Caco-2 (cell line): ENCODE data around the gene HS3ST1. TPM values are rescaled to one million over a fixed set of nuclear protein-coding genes. Genes with fewer than 3 reads are reported as not detected.

Experiments
- BruUV-seq: library from RNA; stranded (reverse); fragments of 400-500 nt; replicated peaks from 2 replicates; lab custom pipeline; 2021; lab: Mats Ljungman, UMichigan
- CTCF ChIA-PET: fragments of 300-600 bp; sonication (Branson Sonifier 250); formaldehyde crosslinking; loops from one replicate; lab custom pipeline; 2022; ENCODE audit warnings: antibody characterized with exemption; lab: Charles Lee
- POLR2A ChIA-PET: fragments of 300-600 bp; sonication (Branson Sonifier 250); formaldehyde crosslinking; loops from one replicate; lab custom pipeline; 2022; ENCODE audit warnings: antibody characterized with exemption; lab: Charles Lee
- DNase-seq, 2 experiments: peaks; one replicate each; pipeline versions ENCODE4 v3.0.0 to v3.0.0-alpha.2; 2020 to 2022
- H3K27me3 ChIP-seq: replicated peaks from 2 replicates; pipeline ENCODE4 v1.6.0; 2011; ENCODE audit warnings: low read length; ENCODE audit not compliant: control insufficient read depth, insufficient read depth
- H3K36me3 ChIP-seq: 2 replicates; pipeline ENCODE4 v1.5.1; 2011; ENCODE audit warnings: low read length; ENCODE audit not compliant: control insufficient read depth, insufficient read depth
- H3K4me1 ChIP-seq: fragments of 250-450 bp; sonication (Bioruptor Pico); 2 replicates; pipeline ENCODE4 v1.5.1; 2020; ENCODE audit warnings: mild to moderate bottlenecking
- H3K4me3 ChIP-seq: 2 replicates; pipeline ENCODE4 v1.5.1; 2011; ENCODE audit warnings: low read depth, mild to moderate bottlenecking, control low read depth, low read length
- H3K9me3 ChIP-seq: fragments of 250-450 bp; sonication (Bioruptor Pico); 2 replicates; pipeline ENCODE4 v1.5.1; 2020; ENCODE audit warnings: mild to moderate bottlenecking, moderate library complexity
- H3K27ac Mint-ChIP-seq: one replicate; pipeline ENCODE4 v1.8.0; 2022; ENCODE audit warnings: mixed read lengths; ENCODE audit not compliant: unreplicated experiment
- H3K27me3 Mint-ChIP-seq: one replicate; pipeline ENCODE4 v1.8.0; 2022; ENCODE audit warnings: mixed read lengths; ENCODE audit not compliant: insufficient read depth, unreplicated experiment
- H3K36me3 Mint-ChIP-seq: one replicate; pipeline ENCODE4 v1.8.0; 2022; ENCODE audit warnings: mild to moderate bottlenecking, mixed read lengths; ENCODE audit not compliant: insufficient read depth, unreplicated experiment
- H3K4me1 Mint-ChIP-seq: one replicate; pipeline ENCODE4 v1.8.0; 2022; ENCODE audit warnings: low read depth, mixed read lengths; ENCODE audit not compliant: unreplicated experiment
- H3K4me3 Mint-ChIP-seq: one replicate; pipeline ENCODE4 v1.8.0; 2022; ENCODE audit warnings: mild to moderate bottlenecking, moderate library complexity, mixed read lengths; ENCODE audit not compliant: unreplicated experiment
- H3K9me3 Mint-ChIP-seq: one replicate; pipeline ENCODE4 v1.8.0; 2022; ENCODE audit warnings: mixed read lengths; ENCODE audit not compliant: unreplicated experiment
- CTCF ChIP-seq, 2 experiments: fragments of 200-600 bp in 1 of 2; IDR thresholded peaks; 1 replicate in 1 of 2; 2 replicates in 1 of 2; pipeline versions ENCODE4 v1.5.1 to v1.8.0; 2011 to 2022; ENCODE audit warnings: antibody characterized with exemption in 1 of 2, control low read depth in 1 of 2, inconsistent platforms in 1 of 2, low read depth in 1 of 2, low read length in 1 of 2, mild to moderate bottlenecking in 1 of 2, moderate library complexity in 1 of 2; ENCODE audit not compliant: insufficient read depth in 1 of 2, severe bottlenecking in 1 of 2, unreplicated experiment in 1 of 2
- intact Hi-C: fragments of 100-400 bp; cut with micrococcal nuclease; formaldehyde crosslinking; loops from one replicate; pipeline ENCODE4 v1.10.0; 2022; ENCODE audit not compliant: unreplicated experiment
- total RNA-seq: library from RNA; stranded (reverse); gene quantifications from 2 replicates; pipeline ENCODE4 v1.2.3, GENCODE V29; 2022

HS3ST1 gene
- total RNA-seq, 1 experiment from 2014 or later: 4.2 TPM

- CTCF ChIA-PET: interaction anchor here (0.7 kb wide), 1 partner anchor 12 kb away, joined by 3 read pairs; no protein-coding TSS in a partner anchor
- DNase-seq: no peak
- Histone ChIP-seq H3K9me3 (no peaks in the 10 kb centered on the region), H3K27me3 (no peaks in the 10 kb centered on the region), H3K4me3 (no peak overlapping the region), H3K4me1 (no peaks in the 10 kb centered on the region), H3K36me3 (no peaks in the 10 kb centered on the region)
- TF ChIP-seq CTCF (IDR thresholded peaks at IDR 0.05; ENCODE audit: insufficient read depth in 1 of 2, low read depth in 1 of 2, low read length in 1 of 2, severe bottlenecking in 1 of 2, unreplicated experiment in 1 of 2): no peak
- Mint-ChIP-seq H3K9me3 (no peaks in the 10 kb centered on the region), H3K4me1 (no peaks in the 10 kb centered on the region), H3K27me3 (no peaks in the 10 kb centered on the region), H3K36me3 (no peaks in the 10 kb centered on the region), H3K27ac (no peak overlapping the region), H3K4me3 (no peak overlapping the region)
- intact Hi-C loops: no loop called here
- POLR2A ChIA-PET: no interaction called here
- BruUV-seq: no TSS peak
Measured at GRCh38 chr4:11407551-11407950, 21.1 kb downstream of the HS3ST1 start.

DNA sequence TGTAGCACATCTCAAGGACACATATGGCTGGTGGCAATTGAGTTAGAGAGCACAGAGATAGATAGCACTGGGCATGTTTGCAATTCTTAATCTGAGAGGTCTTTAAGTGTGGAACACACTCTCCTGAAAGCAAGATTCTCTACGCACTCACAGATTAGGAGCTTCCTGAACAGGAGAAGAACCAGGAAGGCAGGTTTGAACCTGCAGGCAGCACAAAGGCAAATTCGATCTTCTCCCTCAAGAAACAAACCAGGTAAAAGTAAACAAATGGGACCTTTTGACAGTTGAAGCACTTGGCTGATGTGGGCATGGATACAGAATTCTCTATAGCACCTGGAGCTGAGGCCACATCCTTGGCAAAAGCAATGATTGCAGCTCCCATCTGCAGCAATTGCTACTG, 24.3 kb downstream of the HS3ST1 start:
- Mint-ChIP-seq H3K36me3 (peaks cover 5% of the 10 kb centered on the region), H3K27me3 (no peaks in the 10 kb centered on the region), H3K27ac (no peak overlapping the region), H3K4me1 (no peaks in the 10 kb centered on the region), H3K9me3 (no peaks in the 10 kb centered on the region), H3K4me3 (no peak overlapping the region)
- intact Hi-C loops: no loop called here
- H3K9me3 ChIP-seq: no peaks in the 10 kb centered on the region
- no TSS peak for BruUV-seq
- ChIA-PET CTCF (no interaction called here), POLR2A (no interaction called here)
- DNase-seq: no peak
- no peaks in the 10 kb centered on the region for H3K36me3 ChIP-seq
- H3K27me3 ChIP-seq: no peaks in the 10 kb centered on the region
- TF ChIP-seq CTCF (IDR thresholded peaks at IDR 0.05; ENCODE audit: insufficient read depth in 1 of 2, low read depth in 1 of 2, low read length in 1 of 2, severe bottlenecking in 1 of 2, unreplicated experiment in 1 of 2): no peak
- H3K4me1 ChIP-seq: no peaks in the 10 kb centered on the region
- H3K4me3 ChIP-seq: no peak overlapping the region

DNA sequence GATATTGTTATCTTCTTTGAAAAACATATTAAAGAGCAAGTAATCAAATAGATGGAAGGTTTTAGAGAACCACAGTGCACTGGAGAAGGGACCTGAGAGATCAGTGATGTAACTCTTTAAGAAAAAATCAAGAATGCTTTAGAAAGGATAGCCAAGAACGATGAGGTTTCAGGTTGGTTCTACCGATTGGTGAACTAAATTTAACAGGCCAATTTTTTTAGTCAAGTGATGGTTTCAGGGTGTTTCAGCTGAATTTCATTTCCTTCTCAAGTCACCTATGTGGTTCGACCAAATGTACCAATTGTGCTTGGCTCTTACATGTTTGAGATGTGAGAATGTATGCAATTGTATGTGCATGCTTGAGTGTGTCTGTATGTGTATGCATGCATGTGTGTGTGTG, 26.5 kb downstream of the HS3ST1 start:
- Histone ChIP-seq H3K4me3 (no peak overlapping the region), H3K36me3 (no peaks in the 10 kb centered on the region), H3K9me3 (no peaks in the 10 kb centered on the region), H3K27me3 (no peaks in the 10 kb centered on the region), H3K4me1 (peaks cover 7% of the 10 kb centered on the region)
- Mint-ChIP-seq H3K27ac (no peak overlapping the region), H3K27me3 (no peaks in the 10 kb centered on the region), H3K4me1 (peaks cover 10% of the 10 kb centered on the region), H3K36me3 (peaks cover 12% of the 10 kb centered on the region), H3K9me3 (no peaks in the 10 kb centered on the region), H3K4me3 (no peak overlapping the region)
- ChIA-PET CTCF (no interaction called here), POLR2A (no interaction called here)
- intact Hi-C loops: no loop called here
- no peak for DNase-seq
- BruUV-seq: no TSS peak
- TF ChIP-seq CTCF (IDR thresholded peaks at IDR 0.05; ENCODE audit: insufficient read depth in 1 of 2, low read depth in 1 of 2, low read length in 1 of 2, severe bottlenecking in 1 of 2, unreplicated experiment in 1 of 2): no peak
